GM23338 (cell line): ENCODE measurements around the gene LRRN4CL. TPM values are rescaled to one million over a fixed set of nuclear protein-coding genes. Genes with fewer than 3 reads are reported as not detected.

ENCODE experiments used
- CREB1 ChIP-seq: fragments of 250-450 bp; sonication (Bioruptor Pico); IDR thresholded peaks from 2 replicates; pipeline ENCODE4 v1.5.0; 2020; ENCODE audit warnings: low read depth, mild to moderate bottlenecking, moderate library complexity
- NANOG ChIP-seq: IDR thresholded peaks from 2 replicates; pipeline ENCODE4 v1.6.1; 2016; ENCODE audit warnings: antibody characterized with exemption, borderline replicate concordance
- ZNF331 ChIP-seq: fragments of 250-450 bp; sonication (Bioruptor Pico); IDR thresholded peaks from 2 replicates; pipeline ENCODE4 v1.5.0; 2020; ENCODE audit warnings: low read depth, mild to moderate bottlenecking, moderate library complexity
- polyA plus RNA-seq: library from polyadenylated mRNA; unstranded; fragments of >200 nt; fragmentation: Nextera tagmentation; extraction: Ambion mirVana; gene quantifications from 2 replicates; pipeline ENCODE4 v1.2.1, GENCODE V29; 2016
- total RNA-seq: library from RNA; depleted of rRNA; stranded (reverse); fragments of >200 nt; shearing (Covaris generic); gene quantifications from 2 replicates; pipeline ENCODE4 v1.2.3, GENCODE V29; 2014
- TF ChIP-seq, protein P1 (sequence below): fragments of 250-450 bp; sonication (Bioruptor Pico); IDR thresholded peaks from 2 replicates; pipeline ENCODE4 v1.5.0; 2020; ENCODE audit warnings: mild to moderate bottlenecking, moderate library complexity
- TF ChIP-seq, protein P2 (sequence below): IDR thresholded peaks from one replicate; pipeline ENCODE4 v1.6.1; 2018; ENCODE audit warnings: antibody characterized with exemption; ENCODE audit not compliant: unreplicated experiment
- TF ChIP-seq, protein P3 (sequence below): IDR thresholded peaks from 2 replicates; pipeline ENCODE4 v1.6.1; 2016; ENCODE audit warnings: antibody characterized with exemption

Gene LRRN4CL
- total and polyA plus RNA-seq, 2 experiments from 2014 or later, result 0.08 to 0.21 TPM

- TF ChIP-seq, protein P1, sequence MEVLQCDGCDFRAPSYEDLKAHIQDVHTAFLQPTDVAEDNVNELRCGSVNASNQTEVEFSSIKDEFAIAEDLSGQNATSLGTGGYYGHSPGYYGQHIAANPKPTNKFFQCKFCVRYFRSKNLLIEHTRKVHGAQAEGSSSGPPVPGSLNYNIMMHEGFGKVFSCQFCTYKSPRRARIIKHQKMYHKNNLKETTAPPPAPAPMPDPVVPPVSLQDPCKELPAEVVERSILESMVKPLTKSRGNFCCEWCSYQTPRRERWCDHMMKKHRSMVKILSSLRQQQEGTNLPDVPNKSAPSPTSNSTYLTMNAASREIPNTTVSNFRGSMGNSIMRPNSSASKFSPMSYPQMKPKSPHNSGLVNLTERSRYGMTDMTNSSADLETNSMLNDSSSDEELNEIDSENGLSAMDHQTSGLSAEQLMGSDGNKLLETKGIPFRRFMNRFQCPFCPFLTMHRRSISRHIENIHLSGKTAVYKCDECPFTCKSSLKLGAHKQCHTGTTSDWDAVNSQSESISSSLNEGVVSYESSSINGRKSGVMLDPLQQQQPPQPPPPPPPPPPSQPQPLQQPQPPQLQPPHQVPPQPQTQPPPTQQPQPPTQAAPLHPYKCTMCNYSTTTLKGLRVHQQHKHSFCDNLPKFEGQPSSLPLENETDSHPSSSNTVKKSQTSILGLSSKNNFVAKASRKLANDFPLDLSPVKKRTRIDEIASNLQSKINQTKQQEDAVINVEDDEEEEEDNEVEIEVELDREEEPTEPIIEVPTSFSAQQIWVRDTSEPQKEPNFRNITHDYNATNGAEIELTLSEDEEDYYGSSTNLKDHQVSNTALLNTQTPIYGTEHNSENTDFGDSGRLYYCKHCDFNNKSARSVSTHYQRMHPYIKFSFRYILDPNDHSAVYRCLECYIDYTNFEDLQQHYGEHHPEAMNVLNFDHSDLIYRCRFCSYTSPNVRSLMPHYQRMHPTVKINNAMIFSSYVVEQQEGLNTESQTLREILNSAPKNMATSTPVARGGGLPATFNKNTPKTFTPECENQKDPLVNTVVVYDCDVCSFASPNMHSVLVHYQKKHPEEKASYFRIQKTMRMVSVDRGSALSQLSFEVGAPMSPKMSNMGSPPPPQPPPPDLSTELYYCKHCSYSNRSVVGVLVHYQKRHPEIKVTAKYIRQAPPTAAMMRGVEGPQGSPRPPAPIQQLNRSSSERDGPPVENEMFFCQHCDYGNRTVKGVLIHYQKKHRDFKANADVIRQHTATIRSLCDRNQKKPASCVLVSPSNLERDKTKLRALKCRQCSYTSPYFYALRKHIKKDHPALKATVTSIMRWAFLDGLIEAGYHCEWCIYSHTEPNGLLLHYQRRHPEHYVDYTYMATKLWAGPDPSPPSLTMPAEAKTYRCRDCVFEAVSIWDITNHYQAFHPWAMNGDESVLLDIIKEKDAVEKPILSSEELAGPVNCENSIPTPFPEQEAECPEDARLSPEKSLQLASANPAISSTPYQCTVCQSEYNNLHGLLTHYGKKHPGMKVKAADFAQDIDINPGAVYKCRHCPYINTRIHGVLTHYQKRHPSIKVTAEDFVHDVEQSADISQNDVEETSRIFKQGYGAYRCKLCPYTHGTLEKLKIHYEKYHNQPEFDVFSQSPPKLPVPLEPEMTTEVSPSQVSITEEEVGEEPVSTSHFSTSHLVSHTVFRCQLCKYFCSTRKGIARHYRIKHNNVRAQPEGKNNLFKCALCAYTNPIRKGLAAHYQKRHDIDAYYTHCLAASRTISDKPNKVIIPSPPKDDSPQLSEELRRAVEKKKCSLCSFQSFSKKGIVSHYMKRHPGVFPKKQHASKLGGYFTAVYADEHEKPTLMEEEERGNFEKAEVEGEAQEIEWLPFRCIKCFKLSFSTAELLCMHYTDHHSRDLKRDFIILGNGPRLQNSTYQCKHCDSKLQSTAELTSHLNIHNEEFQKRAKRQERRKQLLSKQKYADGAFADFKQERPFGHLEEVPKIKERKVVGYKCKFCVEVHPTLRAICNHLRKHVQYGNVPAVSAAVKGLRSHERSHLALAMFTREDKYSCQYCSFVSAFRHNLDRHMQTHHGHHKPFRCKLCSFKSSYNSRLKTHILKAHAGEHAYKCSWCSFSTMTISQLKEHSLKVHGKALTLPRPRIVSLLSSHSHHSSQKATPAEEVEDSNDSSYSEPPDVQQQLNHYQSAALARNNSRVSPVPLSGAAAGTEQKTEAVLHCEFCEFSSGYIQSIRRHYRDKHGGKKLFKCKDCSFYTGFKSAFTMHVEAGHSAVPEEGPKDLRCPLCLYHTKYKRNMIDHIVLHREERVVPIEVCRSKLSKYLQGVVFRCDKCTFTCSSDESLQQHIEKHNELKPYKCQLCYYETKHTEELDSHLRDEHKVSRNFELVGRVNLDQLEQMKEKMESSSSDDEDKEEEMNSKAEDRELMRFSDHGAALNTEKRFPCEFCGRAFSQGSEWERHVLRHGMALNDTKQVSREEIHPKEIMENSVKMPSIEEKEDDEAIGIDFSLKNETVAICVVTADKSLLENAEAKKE, result no peak
- TF ChIP-seq NANOG (no peak), ZNF331 (CRISPR knock-in tag) (no peak), CREB1 (no peak)
- TF ChIP-seq, protein P2, sequence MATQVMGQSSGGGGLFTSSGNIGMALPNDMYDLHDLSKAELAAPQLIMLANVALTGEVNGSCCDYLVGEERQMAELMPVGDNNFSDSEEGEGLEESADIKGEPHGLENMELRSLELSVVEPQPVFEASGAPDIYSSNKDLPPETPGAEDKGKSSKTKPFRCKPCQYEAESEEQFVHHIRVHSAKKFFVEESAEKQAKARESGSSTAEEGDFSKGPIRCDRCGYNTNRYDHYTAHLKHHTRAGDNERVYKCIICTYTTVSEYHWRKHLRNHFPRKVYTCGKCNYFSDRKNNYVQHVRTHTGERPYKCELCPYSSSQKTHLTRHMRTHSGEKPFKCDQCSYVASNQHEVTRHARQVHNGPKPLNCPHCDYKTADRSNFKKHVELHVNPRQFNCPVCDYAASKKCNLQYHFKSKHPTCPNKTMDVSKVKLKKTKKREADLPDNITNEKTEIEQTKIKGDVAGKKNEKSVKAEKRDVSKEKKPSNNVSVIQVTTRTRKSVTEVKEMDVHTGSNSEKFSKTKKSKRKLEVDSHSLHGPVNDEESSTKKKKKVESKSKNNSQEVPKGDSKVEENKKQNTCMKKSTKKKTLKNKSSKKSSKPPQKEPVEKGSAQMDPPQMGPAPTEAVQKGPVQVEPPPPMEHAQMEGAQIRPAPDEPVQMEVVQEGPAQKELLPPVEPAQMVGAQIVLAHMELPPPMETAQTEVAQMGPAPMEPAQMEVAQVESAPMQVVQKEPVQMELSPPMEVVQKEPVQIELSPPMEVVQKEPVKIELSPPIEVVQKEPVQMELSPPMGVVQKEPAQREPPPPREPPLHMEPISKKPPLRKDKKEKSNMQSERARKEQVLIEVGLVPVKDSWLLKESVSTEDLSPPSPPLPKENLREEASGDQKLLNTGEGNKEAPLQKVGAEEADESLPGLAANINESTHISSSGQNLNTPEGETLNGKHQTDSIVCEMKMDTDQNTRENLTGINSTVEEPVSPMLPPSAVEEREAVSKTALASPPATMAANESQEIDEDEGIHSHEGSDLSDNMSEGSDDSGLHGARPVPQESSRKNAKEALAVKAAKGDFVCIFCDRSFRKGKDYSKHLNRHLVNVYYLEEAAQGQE, result no peak
- TF ChIP-seq, protein P3, sequence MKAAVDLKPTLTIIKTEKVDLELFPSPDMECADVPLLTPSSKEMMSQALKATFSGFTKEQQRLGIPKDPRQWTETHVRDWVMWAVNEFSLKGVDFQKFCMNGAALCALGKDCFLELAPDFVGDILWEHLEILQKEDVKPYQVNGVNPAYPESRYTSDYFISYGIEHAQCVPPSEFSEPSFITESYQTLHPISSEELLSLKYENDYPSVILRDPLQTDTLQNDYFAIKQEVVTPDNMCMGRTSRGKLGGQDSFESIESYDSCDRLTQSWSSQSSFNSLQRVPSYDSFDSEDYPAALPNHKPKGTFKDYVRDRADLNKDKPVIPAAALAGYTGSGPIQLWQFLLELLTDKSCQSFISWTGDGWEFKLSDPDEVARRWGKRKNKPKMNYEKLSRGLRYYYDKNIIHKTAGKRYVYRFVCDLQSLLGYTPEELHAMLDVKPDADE, result no peak
These were observed 23.0 kb upstream of the LRRN4CL start (continued) for GRCh38 chr11:62712276-62712812.
